KOPT-K1 (cell line): ENCODE data around the gene FCN2.

Experiments used
- H3K27ac ChIP-seq: fragments of 200-600 bp; sonication (generic); 2 replicates; pipeline ENCODE4 v1.5.1; 2016; ENCODE audit warnings: antibody characterized with exemption, mild to moderate bottlenecking, low read depth, low read length; ENCODE audit not compliant: poor library complexity, severe bottlenecking
- H3K36me3 ChIP-seq: fragments of 200-600 bp; sonication (generic); 2 replicates; pipeline ENCODE4 v1.5.1; 2017; ENCODE audit warnings: antibody characterized with exemption, mild to moderate bottlenecking, low read length, moderate library complexity; ENCODE audit not compliant: insufficient read depth
- H3K9me3 ChIP-seq: fragments of 200-600 bp; sonication (generic); 2 replicates; pipeline ENCODE4 v1.5.1; 2017; ENCODE audit warnings: antibody characterized with exemption, low read length, mild to moderate bottlenecking; ENCODE audit not compliant: insufficient read depth, poor library complexity, severe bottlenecking

FCN2 gene

DNA sequence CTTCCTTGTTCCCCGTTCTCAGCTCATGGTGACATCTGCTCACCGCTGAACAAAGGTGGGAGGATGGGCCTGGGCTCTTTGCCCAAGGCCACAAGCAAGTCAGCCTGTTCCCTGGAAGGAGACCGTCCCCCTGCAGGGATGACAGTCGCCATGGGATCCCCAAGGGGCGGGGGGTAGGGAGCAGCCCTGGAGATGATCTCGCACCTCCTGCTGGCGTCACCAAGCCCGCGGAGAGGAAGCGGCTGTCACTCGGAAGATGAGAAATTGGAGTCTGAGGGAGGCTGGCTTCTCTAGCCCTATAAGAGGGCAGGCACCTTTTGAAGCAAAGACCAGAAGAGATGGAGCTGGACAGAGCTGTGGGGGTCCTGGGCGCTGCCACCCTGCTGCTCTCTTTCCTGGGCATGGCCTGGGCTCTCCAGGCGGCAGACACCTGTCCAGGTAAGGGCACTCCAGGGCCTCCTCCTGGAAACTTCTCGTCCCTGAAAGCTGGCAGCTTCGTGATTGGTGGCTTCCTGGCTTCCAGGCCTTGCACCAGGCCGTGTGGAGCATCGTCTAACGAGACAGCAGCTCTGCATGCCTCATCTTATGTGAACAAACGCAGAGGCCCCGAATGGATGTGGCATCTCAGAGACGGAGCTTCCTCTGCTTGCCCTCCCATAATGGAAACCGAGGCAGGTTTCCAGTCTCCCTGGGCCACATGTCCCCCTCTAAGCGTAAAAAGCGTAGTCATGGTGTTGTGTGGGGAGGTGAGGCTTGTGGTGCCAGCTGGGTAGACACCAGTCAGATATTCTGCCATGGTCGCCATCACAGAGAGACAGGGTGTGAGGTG lies at the start of gene FCN2:
Gene FCN2, plus strand, starts transcription at position 327 of the 829 bp plus-strand sequence. Its CDS starts 12 bp downstream, at position 339.
- Histone ChIP-seq H3K27ac (no peak within 1 kb of the TSS), H3K36me3 (no peaks in the 10 kb centered on the region), H3K9me3 (no peaks in the 10 kb centered on the region)

DNA sequence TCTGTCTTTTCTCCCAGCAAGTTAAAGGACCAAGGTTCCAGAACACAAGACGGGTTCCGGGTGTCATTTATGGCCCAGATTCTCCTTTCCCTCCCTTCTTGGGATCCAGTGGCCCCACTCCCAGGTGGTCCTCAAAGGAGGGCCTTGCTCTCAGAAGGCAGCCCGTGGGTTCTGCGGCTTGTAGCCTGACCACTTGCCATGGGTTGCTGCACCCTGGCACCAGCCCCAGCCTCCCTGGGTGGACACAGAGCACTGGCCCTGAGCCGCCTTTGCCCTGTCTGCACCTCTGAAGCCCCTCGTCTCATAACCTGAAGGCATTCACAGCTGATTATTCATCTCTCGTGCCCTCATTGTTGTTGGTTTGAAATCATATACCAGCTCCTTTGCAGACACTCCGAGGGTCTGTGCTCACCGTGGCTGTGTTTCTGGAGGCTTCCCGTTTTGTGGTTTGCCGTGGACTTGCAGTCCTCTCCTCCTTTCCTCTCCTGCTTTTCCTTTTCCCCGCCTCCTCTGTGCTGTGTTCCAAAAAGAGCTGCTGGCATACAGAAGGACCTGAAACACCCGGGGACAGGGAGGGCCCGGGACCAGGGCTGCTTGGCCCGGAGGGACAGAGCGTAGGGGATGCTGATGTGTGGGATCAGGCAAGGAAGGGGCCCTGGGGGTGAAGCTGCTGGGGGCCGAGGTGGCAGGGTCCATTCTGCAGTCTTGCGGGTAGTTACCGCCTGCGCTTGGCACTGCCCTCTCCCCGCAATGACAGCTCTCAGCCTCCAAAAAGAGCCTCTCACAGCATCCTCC lies 49.5 kb upstream of the FCN2 start:
- Histone ChIP-seq H3K27ac (no peak overlapping the region), H3K36me3 (no peaks in the 10 kb centered on the region)

DNA sequence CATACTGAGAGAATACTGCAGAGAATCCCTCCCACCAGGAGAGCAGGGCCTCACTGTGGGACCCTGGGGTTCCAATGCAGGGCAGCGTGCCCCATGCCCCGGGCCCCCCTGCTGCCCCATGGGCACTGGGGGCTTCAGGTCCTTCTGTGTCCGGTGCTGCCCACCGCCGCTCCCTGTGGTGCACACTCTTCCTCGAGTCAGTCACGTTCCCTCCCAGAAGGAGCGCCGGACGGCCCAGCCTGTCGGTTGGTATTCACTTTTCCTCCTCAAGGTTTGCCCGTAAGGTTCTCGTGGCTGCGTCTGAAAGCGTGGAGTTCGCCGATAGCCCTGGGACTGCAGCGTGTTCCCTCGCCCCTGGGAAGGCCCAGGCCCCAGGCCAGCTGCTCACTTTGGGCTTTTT lies 48.1 kb upstream of the FCN2 start:
- no peaks in the 10 kb centered on the region for H3K36me3 ChIP-seq

More for the DNA sequence above, 49.5 kb upstream of the FCN2 start:
- no peaks in the 10 kb centered on the region for H3K9me3 ChIP-seq

DNA sequence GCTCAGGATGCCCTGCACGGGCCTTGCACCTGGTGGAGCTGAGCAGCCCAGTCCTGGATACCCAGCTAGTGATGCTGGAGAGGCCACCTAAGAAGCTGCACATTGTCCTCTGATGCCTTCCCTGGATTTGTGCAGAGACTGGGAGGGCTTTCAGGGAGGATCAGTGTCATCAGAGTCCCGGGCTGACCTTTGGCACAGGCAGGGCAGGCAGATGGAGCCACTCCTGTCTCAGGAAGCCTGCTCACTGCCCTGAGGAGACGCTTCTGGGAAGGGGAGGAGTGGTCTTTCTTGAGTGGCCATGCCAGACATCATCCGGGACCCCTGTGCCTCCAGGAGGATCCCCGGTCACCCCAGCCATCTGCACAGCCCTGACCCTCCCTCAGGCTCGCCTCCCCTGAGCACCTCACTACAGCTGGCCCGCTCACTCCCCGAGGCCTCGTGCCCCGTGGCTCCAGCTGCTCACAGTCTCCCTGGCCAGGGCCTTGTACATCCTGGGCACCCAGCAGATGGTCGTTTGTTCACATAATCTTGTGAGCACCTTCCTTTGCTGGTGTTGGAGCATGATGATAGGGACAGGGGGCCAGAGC lies 47.2 kb upstream of the FCN2 start:
- no peaks in the 10 kb centered on the region for H3K36me3 ChIP-seq
- no peak overlapping the region for H3K27ac ChIP-seq
- no peaks in the 10 kb centered on the region for H3K9me3 ChIP-seq

More for the DNA sequence above, 48.1 kb upstream of the FCN2 start:
- Histone ChIP-seq H3K9me3 (no peaks in the 10 kb centered on the region), H3K27ac (no peak overlapping the region)

DNA sequence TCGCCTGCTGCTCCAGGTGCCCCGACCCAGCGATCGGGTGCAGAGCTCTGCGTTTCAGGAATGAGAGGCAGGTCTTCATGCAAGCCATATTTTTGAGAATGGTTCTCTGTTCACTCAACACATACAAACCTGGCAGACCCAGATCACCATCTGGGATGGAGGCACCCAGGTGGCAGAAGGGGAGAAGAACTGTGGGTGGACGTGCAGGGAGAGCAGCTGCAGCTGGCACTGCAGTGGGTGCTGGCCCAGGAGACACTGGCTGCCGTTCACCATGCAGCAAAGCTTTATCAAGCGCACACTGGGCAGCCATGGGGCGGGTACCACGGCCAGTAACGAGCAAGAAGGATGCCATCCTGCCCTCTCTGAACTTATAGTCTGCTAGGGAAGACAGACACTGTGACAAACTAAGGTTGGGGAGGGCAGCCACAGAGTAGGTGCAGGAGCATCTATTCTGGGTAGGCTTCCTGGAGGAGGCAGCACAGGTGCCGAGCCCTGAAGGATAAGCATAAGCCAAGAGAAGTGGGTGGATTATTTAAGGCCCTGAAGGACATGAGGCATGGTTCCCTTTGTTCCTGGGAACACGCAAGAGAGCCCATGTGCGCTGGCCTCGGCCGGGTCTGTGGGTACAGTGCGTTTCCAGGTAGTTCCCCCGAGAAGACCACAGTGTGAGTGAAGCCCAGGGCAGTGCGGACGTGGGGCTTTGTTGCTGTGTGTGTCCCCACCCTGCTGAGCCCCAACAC lies 46.2 kb upstream of the FCN2 start:
- Histone ChIP-seq H3K36me3 (no peaks in the 10 kb centered on the region), H3K27ac (no peak overlapping the region)

DNA sequence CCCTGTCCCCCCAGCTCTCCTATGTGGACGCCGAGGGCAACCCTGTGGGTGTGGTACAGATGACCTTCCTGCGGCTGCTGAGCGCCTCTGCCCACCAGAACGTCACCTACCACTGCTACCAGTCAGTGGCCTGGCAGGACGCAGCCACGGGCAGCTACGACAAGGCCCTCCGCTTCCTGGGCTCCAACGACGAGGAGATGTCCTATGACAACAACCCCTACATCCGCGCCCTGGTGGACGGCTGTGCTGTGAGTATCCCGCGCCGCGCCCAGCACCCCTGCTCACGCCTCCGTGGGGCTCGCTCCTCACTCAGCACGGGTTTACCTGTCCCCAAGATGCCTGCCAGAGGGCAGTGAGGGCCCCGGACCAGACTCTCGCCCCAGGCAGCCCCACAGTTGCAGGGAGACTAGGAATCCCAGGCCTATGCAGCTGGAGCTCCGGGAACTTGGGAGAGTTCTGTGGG lies 45.6 kb upstream of the FCN2 start:
- no peak overlapping the region for H3K27ac ChIP-seq
- H3K36me3 ChIP-seq, result no peaks in the 10 kb centered on the region
- no peaks in the 10 kb centered on the region for H3K9me3 ChIP-seq

More for the DNA sequence above, 46.2 kb upstream of the FCN2 start:
- H3K9me3 ChIP-seq, result no peaks in the 10 kb centered on the region

DNA sequence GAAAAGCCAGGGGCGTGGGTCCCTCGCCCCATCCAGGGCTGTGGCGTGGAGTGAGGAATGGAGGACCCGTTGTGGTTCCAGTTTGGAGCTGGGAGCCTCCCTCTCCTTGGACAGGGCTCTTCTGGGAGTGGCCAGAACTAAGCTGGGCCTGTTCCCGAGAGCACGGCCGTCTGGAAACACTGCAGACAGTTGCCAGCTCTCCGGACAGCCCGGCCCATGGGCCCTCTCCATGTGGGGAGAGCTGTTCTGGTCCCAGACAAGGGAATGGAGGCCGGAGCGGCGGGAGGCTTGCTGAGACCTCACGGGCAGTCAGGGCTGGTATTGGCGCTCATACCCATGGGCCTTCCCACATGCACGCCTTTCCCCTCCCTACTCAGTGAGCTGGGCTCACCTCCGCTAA lies 45.2 kb upstream of the FCN2 start:
- Histone ChIP-seq H3K27ac (no peak overlapping the region), H3K9me3 (no peaks in the 10 kb centered on the region), H3K36me3 (no peaks in the 10 kb centered on the region)

DNA sequence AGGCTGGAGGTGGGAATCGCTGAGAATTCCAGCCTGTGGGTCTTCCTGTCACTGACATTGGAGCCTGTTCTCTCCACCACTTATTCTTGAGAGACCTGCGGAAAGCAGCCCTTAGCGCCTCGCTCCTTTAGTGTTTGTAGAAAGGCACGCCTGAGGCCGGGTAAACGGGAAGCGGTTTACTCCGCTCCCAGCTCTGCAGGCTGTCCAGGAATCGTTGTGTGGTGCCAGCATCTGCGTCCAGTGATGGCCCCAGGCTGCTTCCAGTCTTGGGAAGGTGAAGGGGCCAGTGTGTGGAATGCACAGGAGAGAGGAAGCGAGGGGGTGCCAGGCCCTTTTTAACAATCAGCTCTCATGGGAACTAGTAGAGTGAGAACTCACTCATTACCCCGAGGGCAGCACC lies 44.6 kb upstream of the FCN2 start:
- H3K36me3 ChIP-seq, result no peaks in the 10 kb centered on the region
- H3K27ac ChIP-seq, result no peak overlapping the region
- no peaks in the 10 kb centered on the region for H3K9me3 ChIP-seq

DNA sequence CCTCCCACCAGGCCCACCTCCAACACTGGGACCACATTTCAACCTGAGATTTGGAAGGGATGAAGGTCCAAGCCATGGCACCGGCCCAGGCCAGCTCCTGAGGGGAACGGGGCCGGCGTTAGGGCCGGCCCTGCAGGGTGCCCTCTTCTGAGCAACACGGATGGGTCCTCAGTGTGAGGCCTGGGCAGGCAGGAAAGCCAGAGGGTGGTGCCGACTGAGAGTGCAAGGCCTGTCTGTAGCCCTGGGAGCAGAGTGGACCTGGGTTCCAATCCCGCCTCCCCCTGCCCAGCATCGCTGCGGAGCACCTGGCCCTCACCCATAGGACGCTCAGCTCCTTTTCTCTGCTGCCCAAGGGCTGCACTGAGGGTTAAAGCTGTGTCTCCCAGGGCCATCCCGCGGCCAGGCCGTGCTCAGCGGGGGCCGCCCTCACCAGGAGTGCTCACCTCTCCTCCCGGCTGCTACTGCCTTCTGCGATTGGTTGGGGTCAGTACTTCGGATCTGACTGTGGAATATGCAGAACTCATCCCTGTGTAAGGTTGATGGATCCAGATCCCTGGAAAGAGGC lies 44.1 kb upstream of the FCN2 start:
- Histone ChIP-seq H3K9me3 (no peaks in the 10 kb centered on the region), H3K36me3 (no peaks in the 10 kb centered on the region), H3K27ac (no peak overlapping the region)

DNA sequence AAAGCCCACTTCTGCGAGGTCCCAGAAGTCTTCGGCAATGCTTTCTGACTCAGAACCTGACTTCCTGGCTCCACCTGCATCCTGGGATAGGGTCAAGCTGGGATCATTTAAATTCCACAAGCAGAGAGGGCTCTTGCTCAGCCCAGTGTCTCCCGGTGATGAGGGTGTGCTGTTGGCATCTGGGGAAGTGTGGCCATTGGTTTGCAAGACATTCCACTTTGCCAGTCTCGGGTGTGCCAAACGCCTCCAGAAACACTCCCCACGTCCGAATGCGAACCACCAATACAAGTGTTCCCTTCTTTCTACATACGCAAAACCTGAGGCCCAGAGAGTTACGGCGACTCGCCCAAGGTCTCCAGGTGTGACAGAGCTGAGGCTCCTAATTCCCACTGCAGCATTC lies 43.1 kb upstream of the FCN2 start:
- no peaks in the 10 kb centered on the region for H3K36me3 ChIP-seq
- no peak overlapping the region for H3K27ac ChIP-seq
- H3K9me3 ChIP-seq, result no peaks in the 10 kb centered on the region

DNA sequence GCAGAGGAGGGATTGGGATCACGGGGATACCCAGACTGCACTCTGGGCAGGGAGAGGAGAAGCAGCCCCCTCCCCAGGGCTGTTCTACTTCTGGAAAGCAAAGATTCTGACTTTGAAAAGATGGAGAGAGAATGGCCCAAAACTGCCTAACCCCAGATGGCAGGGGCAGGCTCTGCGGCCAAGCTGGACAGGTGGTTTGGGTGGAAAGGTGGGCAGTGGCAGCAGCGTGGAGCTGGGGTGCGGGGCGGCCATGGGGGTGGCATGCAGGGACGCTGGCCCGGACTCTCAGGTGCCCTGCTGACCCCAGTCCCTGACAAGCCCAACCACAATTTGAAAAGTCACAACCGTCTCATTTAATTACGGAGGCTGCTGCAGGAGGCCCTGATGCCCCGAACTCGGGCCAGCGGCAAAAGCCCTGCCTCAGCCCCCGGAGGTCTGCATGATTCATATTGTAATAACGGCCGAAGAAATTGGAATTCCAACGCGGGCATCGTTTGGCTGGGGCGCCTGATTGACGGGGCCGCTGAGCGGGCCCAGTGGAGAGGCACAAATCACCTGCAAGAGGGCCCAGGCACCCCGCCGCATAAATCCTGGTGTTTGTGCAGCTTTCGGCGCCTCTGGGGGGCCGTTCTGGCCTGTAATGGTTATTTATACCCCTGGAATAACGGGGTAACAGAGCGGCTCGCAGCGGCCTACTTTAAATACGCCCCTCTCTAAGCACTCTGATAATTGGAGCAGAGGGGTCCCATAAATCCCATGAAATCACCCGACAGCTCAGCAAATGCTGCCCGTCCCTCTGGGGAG lies 41.8 kb upstream of the FCN2 start:
- Histone ChIP-seq H3K9me3 (no peaks in the 10 kb centered on the region), H3K36me3 (no peaks in the 10 kb centered on the region), H3K27ac (no peak overlapping the region)

DNA sequence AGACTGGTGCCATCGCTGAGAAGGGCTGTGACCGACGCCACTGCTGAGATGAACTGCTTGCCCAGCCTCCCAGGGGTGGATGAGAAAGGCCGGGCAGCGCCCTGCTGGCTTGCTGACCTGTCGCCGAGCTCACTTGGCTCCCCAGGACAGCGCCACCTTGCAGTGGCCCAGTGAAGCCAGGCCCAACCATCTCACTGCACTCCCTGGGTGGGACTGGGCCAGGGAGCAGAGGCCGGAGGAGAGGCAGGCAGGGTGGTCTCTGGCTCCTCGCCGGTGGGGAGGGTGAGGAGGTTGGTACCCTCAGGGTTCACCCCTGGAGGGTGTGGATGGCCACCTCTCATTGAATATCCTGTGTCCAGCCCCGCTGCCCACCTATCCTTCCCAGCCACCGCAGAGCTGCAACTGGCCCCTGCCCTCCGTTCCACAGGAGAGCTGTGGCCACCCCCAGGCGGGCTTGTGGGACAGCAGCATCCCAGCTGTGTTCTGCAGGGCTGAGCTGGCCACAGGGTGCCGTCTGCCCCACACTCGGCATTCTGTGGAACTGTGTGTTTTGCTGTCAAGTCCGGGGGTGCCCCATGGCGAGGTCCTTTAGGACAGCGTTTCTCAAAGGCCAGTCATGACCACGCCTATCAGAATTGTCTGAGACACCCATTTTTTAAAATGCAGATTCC lies 41.0 kb upstream of the FCN2 start:
- H3K27ac ChIP-seq, result no peak overlapping the region
- no peaks in the 10 kb centered on the region for H3K9me3 ChIP-seq
- no peaks in the 10 kb centered on the region for H3K36me3 ChIP-seq

DNA sequence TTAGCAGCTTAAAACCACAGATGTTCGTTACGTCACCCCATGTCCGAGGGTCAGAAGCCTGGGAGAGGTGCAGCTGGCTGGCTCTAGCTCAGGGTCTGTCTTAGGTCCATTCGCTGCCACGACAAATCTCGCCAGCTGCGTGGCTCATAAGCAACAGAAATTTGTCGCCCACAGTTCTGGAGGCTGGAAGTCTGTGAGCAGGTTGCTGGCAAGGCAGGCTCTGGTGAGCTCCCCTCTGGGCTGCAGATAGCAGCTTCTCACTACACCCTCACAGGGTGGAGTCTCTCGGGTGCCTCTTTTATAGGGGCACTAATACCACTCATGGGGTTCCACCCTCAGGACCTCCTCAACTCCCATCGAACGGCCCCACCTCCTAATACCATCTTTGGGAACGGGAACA lies 40.1 kb upstream of the FCN2 start:
- H3K27ac ChIP-seq, result no peak overlapping the region
- H3K9me3 ChIP-seq, result no peaks in the 10 kb centered on the region
- H3K36me3 ChIP-seq, result no peaks in the 10 kb centered on the region
